ENCODE data around the gene BNIP1.
"Not testable (repeated sequence)": the region's sequence is repeated elsewhere in the genome, so short reads cannot be mapped to it uniquely, and the experiment has no call there.

BNIP1 gene, protein sequence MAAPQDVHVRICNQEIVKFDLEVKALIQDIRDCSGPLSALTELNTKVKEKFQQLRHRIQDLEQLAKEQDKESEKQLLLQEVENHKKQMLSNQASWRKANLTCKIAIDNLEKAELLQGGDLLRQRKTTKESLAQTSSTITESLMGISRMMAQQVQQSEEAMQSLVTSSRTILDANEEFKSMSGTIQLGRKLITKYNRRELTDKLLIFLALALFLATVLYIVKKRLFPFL

DNA sequence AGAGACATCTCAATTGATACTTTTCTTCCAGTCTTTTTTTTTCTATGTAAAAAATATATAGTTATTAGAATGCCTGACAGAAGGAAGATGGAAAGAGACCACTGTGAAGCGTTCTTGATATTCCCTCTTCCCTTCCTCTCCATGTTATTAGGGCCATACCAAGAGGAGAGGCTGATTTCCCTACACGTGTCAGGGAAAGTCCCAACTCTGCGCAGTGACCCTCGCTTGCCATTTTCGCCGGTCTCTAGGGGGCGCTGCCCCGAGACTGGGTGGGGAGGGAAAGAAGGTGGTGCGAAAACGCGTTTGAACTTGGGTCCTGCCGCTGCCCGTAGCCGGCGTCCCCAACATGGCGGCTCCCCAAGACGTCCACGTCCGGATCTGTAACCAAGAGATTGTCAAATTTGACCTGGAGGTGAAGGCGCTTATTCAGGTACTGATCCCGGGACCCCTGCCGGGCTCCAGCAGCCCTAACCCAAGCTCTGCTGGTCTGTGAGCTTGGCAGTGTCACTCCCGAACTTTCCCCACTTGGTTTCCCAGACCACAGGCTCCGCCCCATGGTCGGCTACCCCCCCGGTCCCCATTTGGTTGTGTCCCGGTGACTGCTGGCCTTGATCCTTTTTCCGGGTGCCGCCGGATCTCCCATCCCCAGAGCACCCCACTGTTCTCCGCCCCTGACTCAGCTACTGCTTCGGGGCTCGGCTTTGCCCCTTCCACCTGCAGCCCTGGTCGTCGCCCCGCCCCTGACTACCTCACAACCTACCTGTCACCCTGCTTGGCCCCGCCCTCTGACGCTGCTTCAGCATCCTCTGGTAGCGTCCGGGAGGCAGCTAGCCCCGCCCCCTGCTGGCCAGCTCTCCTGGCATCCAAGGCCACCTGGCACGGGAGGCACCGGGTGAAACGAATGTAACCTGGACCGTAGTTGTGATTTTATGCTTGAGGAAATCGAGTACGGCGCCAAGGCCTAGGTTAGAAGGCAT, at the start of gene BNIP1:
BNIP1 (plus strand) TSS at position 332 of the 977 bp plus-strand sequence; CDS start at position 347, 15 bp downstream.
- H3K4me3 Mint-ChIP-seq, result peak within 1 kb of the TSS; percentile 93
- no peaks in the 10 kb centered on the region for H3K27me3 Mint-ChIP-seq
- peaks cover 15% of the 10 kb centered on the region for H3K4me1 Mint-ChIP-seq
- H3K36me3 Mint-ChIP-seq (ENCODE audit: low read depth), result peaks cover 17% of the 10 kb centered on the region
- H3K27ac Mint-ChIP-seq, result peak within 1 kb of the TSS; percentile 94
- H3K9me3 Mint-ChIP-seq, result no peaks in the 10 kb centered on the region
- ATAC-seq (peak; percentile 96), DNase-seq (peak; percentile 98)

DNA sequence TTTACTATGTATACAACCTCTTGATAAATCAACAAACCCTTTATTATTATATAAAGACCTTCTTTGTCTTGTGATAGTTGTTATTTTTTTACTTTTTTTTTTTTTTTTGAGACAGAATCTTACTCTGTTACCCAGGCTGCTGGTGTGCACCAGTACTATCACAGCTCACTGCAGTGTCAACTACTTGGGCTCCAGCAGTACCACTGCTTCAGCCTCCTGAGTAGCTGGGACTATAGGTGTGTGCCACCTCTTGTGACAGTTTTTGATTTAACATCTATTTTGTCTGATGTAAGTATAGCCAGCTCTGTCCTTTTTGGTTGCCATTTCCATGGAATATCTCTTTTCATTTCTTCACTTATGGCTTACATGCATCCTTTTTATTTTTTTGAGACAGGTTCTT, 45.5 kb upstream of the BNIP1 start:
- ATAC-seq (no peak), DNase-seq (no peak)
- Mint-ChIP-seq H3K36me3 (ENCODE audit: low read depth) (peaks cover 17% of the 10 kb centered on the region), H3K9me3 (peaks cover 6% of the 10 kb centered on the region), H3K27ac (no peak overlapping the region), H3K4me3 (no peak overlapping the region), H3K27me3 (no peaks in the 10 kb centered on the region), H3K4me1 (peaks cover 34% of the 10 kb centered on the region)

DNA sequence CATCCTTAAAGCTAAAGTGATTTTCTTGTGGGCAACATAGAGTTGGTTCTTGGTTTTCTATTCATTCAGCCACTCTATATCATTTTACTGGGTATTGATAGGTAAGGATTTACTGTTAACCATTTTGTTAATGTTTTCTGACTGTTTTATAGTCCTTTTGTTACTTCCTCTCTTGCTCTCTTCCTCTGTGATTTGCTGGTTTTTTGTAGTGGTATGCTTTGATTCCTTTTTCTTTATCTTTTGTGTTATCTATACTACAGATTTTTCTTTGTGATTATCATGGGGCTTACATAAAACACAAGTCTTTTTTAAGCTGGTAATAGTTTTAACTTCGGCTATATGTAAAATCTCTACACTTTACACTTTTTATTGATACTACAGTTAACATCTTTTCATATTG, 44.9 kb upstream of the BNIP1 start:
- Mint-ChIP-seq H3K4me3 (no peak overlapping the region), H3K9me3 (peaks cover 6% of the 10 kb centered on the region), H3K36me3 (ENCODE audit: low read depth) (peaks cover 15% of the 10 kb centered on the region), H3K4me1 (peaks cover 29% of the 10 kb centered on the region), H3K27ac (no peak overlapping the region), H3K27me3 (no peaks in the 10 kb centered on the region)
- DNase-seq (no peak), ATAC-seq (no peak)

- Mint-ChIP-seq H3K4me1 (peaks cover 28% of the 10 kb centered on the region), H3K27ac (no peak overlapping the region), H3K27me3 (no peaks in the 10 kb centered on the region), H3K4me3 (no peak overlapping the region), H3K36me3 (ENCODE audit: low read depth) (peaks cover 12% of the 10 kb centered on the region), H3K9me3 (peaks cover 6% of the 10 kb centered on the region)
- DNase-seq, result no peak
- ATAC-seq, result no peak
These were observed 43.1 kb upstream of the BNIP1 start for GRCh38 chr5:173101245-173101644.

DNA sequence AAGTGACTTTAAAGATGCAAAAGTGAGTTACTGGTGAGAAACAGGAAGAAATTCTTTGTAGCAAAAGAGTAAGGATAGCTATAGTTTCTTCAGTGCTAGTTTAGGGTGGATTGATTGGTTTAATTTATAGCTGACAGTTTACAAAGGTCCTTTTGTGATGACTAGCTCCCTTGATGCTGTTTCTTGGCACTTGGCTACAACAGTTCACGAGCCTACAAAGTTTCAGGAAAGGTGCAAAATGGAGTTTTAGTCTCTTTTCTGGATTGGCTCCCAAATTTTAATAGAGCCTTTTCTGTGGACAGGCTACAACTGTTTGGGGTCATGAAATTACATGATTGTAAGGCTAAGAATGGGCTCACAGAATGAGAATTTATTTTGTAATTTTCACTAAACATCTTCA, 40.9 kb upstream of the BNIP1 start:
- H3K27me3 Mint-ChIP-seq, result no peaks in the 10 kb centered on the region
- ATAC-seq (no peak), DNase-seq (no peak)
- H3K4me3 Mint-ChIP-seq, result no peak overlapping the region
- H3K36me3 Mint-ChIP-seq (ENCODE audit: low read depth), result peaks cover 12% of the 10 kb centered on the region
- H3K27ac Mint-ChIP-seq, result no peak overlapping the region
- peaks cover 6% of the 10 kb centered on the region for H3K9me3 Mint-ChIP-seq
- peaks cover 18% of the 10 kb centered on the region for H3K4me1 Mint-ChIP-seq

- H3K36me3 Mint-ChIP-seq (ENCODE audit: low read depth), result peaks cover 6% of the 10 kb centered on the region
These were observed 35.4 kb upstream of the BNIP1 start for GRCh38 chr5:173108914-173109313.

GRCh38 chr5:173114536-173114935, 29.8 kb upstream of the BNIP1 start:
- Mint-ChIP-seq H3K27ac (peak overlapping the region; percentile 25), H3K4me1 (peaks cover 12% of the 10 kb centered on the region), H3K9me3 (peaks cover 9% of the 10 kb centered on the region), H3K4me3 (no peak overlapping the region), H3K27me3 (no peaks in the 10 kb centered on the region), H3K36me3 (ENCODE audit: low read depth) (peaks cover 17% of the 10 kb centered on the region)
- DNase-seq (no peak), ATAC-seq (no peak)

More at GRCh38 chr5:173108914-173109313, 35.4 kb upstream of the BNIP1 start:
- H3K9me3 Mint-ChIP-seq, result no peaks in the 10 kb centered on the region
- DNase-seq, result no peak
- no peak for ATAC-seq
- H3K27ac Mint-ChIP-seq, result peak overlapping the region; percentile 49
- peaks cover 8% of the 10 kb centered on the region for H3K4me1 Mint-ChIP-seq
- H3K4me3 Mint-ChIP-seq, result peak overlapping the region; percentile 14
- no peaks in the 10 kb centered on the region for H3K27me3 Mint-ChIP-seq

DNA sequence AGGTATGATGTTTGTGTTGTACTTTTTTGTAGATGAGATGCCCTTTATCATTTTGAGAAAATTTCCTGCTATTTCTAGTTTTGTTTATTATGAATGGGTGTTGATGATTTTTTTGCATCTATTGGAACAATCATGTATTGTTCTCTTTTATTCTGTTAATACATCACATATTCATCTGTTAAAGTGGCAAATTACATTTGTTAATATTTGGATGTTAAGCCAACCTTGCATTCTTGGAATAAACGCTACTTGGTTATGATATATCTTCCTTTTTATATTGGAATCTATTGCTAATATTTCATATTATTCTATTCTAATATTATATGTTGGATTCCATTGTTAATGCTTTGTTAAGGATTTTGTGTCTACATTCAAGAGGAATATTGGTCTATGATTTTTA, 24.6 kb upstream of the BNIP1 start:
- no peak for DNase-seq
- no peak for ATAC-seq
- peaks cover 1% of the 10 kb centered on the region for H3K4me1 Mint-ChIP-seq
- no peaks in the 10 kb centered on the region for H3K27me3 Mint-ChIP-seq
- no peak overlapping the region for H3K27ac Mint-ChIP-seq
- peaks cover 24% of the 10 kb centered on the region for H3K36me3 Mint-ChIP-seq (ENCODE audit: low read depth)
- H3K4me3 Mint-ChIP-seq, result no peak overlapping the region
- peaks cover 12% of the 10 kb centered on the region for H3K9me3 Mint-ChIP-seq

- H3K27ac Mint-ChIP-seq, result no peak overlapping the region
- H3K4me1 Mint-ChIP-seq, result no peaks in the 10 kb centered on the region
These were observed 20.9 kb upstream of the BNIP1 start for GRCh38 chr5:173123416-173123815.

DNA sequence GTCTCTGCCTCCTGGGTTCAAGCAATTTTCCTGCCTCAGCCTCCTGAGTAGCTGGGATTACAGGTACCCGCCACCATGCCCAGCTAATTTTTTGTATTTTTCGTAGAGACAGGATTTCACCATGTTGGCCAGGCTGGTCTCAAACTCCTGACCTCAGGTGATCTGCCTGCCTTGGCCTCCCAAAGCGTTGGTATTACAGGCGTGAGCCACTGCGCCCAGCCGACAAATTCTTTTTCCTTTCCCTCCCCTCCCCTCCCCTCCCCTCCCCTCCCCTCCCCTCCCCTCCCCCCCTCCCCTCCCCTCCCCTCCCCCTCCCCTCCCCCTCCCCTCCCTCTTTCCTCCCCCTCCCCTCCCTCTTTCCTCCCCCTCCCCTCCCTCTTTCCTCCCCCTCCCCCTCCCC, 12.2 kb upstream of the BNIP1 start:
- not testable (repeated sequence) for H3K4me3 Mint-ChIP-seq; H3K36me3 Mint-ChIP-seq (ENCODE audit: low read depth); H3K9me3 Mint-ChIP-seq; ATAC-seq; DNase-seq; H3K27me3 Mint-ChIP-seq; H3K27ac Mint-ChIP-seq; H3K4me1 Mint-ChIP-seq

More at GRCh38 chr5:173123416-173123815, 20.9 kb upstream of the BNIP1 start:
- DNase-seq, result no peak
- Mint-ChIP-seq H3K36me3 (ENCODE audit: low read depth) (peaks cover 20% of the 10 kb centered on the region), H3K4me3 (no peak overlapping the region), H3K27me3 (no peaks in the 10 kb centered on the region), H3K9me3 (peaks cover 10% of the 10 kb centered on the region)
- no peak for ATAC-seq

DNA sequence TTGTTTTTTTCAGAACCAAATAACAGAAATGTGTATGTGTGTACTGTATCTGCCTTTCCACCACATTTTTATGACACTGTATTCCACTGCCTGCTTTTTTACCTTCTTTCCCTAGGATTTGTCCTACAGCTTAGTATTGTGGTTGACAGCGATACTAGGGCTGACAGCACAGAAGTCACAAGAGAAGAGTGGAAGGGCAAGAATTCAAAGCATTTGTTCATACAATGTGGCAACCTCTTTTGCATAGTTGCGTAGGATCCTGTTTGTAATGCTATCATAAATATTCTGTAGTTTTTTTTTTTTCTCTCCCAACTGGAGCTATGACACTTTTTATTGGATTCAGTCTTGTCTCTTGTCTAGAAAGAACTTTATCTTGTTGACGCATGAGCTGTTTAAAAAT, 5.6 kb upstream of the BNIP1 start:
- H3K4me3 Mint-ChIP-seq, result no peak overlapping the region

GRCh38 chr5:173139631-173140030, 4.7 kb upstream of the BNIP1 start:
- H3K4me3 Mint-ChIP-seq, result no peak overlapping the region
- H3K27ac Mint-ChIP-seq, result no peak overlapping the region
- ATAC-seq, result no peak
- H3K4me1 Mint-ChIP-seq, result peaks cover 4% of the 10 kb centered on the region
- no peaks in the 10 kb centered on the region for H3K27me3 Mint-ChIP-seq
- DNase-seq, result no peak
- H3K9me3 Mint-ChIP-seq, result no peaks in the 10 kb centered on the region
- H3K36me3 Mint-ChIP-seq (ENCODE audit: low read depth), result no peaks in the 10 kb centered on the region

More for the DNA sequence above, 5.6 kb upstream of the BNIP1 start:
- Mint-ChIP-seq H3K27me3 (no peaks in the 10 kb centered on the region), H3K4me1 (no peaks in the 10 kb centered on the region), H3K9me3 (no peaks in the 10 kb centered on the region), H3K27ac (no peak overlapping the region), H3K36me3 (ENCODE audit: low read depth) (peaks cover 1% of the 10 kb centered on the region)
- DNase-seq (no peak), ATAC-seq (no peak)

GRCh38 chr5:173140769-173141168, 3.6 kb upstream of the BNIP1 start:
- Mint-ChIP-seq H3K4me3 (no peak overlapping the region), H3K27me3 (no peaks in the 10 kb centered on the region), H3K4me1 (peaks cover 13% of the 10 kb centered on the region), H3K27ac (no peak overlapping the region), H3K9me3 (no peaks in the 10 kb centered on the region), H3K36me3 (ENCODE audit: low read depth) (no peaks in the 10 kb centered on the region)
- no peak for ATAC-seq
- no peak for DNase-seq

- ATAC-seq (no peak), DNase-seq (no peak)
- H3K9me3 Mint-ChIP-seq, result no peaks in the 10 kb centered on the region
- H3K4me3 Mint-ChIP-seq, result no peak overlapping the region
- H3K27me3 Mint-ChIP-seq, result no peaks in the 10 kb centered on the region
- peaks cover 8% of the 10 kb centered on the region for H3K36me3 Mint-ChIP-seq (ENCODE audit: low read depth)
- peaks cover 15% of the 10 kb centered on the region for H3K4me1 Mint-ChIP-seq
- no peak overlapping the region for H3K27ac Mint-ChIP-seq
These were observed 764 bp upstream of the BNIP1 start for GRCh38 chr5:173143567-173143966.

- no peak for ATAC-seq
- Mint-ChIP-seq H3K27me3 (no peaks in the 10 kb centered on the region), H3K9me3 (no peaks in the 10 kb centered on the region), H3K27ac (no peak overlapping the region), H3K4me1 (peaks cover 15% of the 10 kb centered on the region), H3K36me3 (ENCODE audit: low read depth) (peaks cover 35% of the 10 kb centered on the region), H3K4me3 (no peak overlapping the region)
- DNase-seq, result no peak
These were observed 4.0 kb downstream of the BNIP1 start for GRCh38 chr5:173148354-173148753.
